Neuronal stem cell (in vitro differentiated cells): Measurements from ENCODE around the gene NTN4.
"Not testable (repeated sequence)": the region's sequence is repeated elsewhere in the genome, so short reads cannot be mapped to it uniquely, and the experiment has no call there.

Source experiments
- DNase-seq: peaks from one replicate; pipeline ENCODE4 v3.0.0-alpha.2; 2013; ENCODE audit warnings: low spot score
- H2AFZ ChIP-seq: one replicate; pipeline ENCODE4 v1.6.1; 2013; ENCODE audit warnings: mild to moderate bottlenecking, low read length, inconsistent platforms
- H2AK5ac ChIP-seq: 2 replicates; pipeline ENCODE4 v1.6.1; 2013; ENCODE audit warnings: low read depth, mild to moderate bottlenecking, inconsistent platforms, low read length, moderate library complexity, mixed read lengths
- H2BK120ac ChIP-seq: 2 replicates; pipeline ENCODE4 v1.6.1; 2013; ENCODE audit warnings: low read depth, mild to moderate bottlenecking, inconsistent platforms, low read length, moderate library complexity, mixed read lengths
- H2BK12ac ChIP-seq: one replicate; pipeline ENCODE4 v1.6.1; 2013; ENCODE audit warnings: low read length, inconsistent platforms
- H2BK15ac ChIP-seq: 2 replicates; pipeline ENCODE4 v1.6.1; 2013; ENCODE audit warnings: mild to moderate bottlenecking, low read length, inconsistent platforms, mixed read lengths
- H2BK5ac ChIP-seq: one replicate; pipeline ENCODE4 v1.6.1; 2013; ENCODE audit warnings: inconsistent platforms, mild to moderate bottlenecking, low read length, moderate library complexity
- H3K14ac ChIP-seq: one replicate; pipeline ENCODE4 v1.6.1; 2013; ENCODE audit warnings: low read length, inconsistent platforms
- H3K18ac ChIP-seq: 2 replicates; pipeline ENCODE4 v1.6.1; 2013; ENCODE audit warnings: low read length, inconsistent platforms
- H3K23ac ChIP-seq: 2 replicates; pipeline ENCODE4 v1.6.1; 2013; ENCODE audit warnings: low read depth, mild to moderate bottlenecking, mixed read lengths, low read length, inconsistent platforms; ENCODE audit not compliant: poor library complexity
- H3K27ac ChIP-seq: replicated peaks from 3 replicates; pipeline ENCODE4 v1.5.1; 2013; ENCODE audit warnings: low read length, inconsistent platforms
- H3K27me3 ChIP-seq, 3 experiments: 2 replicates each; pipeline ENCODE4 v1.6.1; 2013; ENCODE audit warnings: low read length in 3 of 3, mild to moderate bottlenecking in 2 of 3, inconsistent platforms in 1 of 3, low read depth in 1 of 3, mixed read lengths in 1 of 3, moderate library complexity in 1 of 3; ENCODE audit not compliant: control insufficient read depth in 3 of 3, insufficient read depth in 3 of 3
- H3K36me3 ChIP-seq, 2 donors: replicated peaks in 1 of 2; 2 replicates each; pipeline ENCODE4 v1.6.1; 2013; ENCODE audit warnings: low read length in 2 of 2; ENCODE audit not compliant: control insufficient read depth in 2 of 2, insufficient read depth in 2 of 2
- H3K4ac ChIP-seq: 2 replicates; pipeline ENCODE4 v1.6.1; 2013; ENCODE audit warnings: inconsistent platforms, mild to moderate bottlenecking, low read length, moderate library complexity
- H3K4me1 ChIP-seq, 2 donors: 1 replicate in 1 of 2; 2 replicates in 1 of 2; pipeline ENCODE4 v1.6.1; 2013; ENCODE audit warnings: low read length in 2 of 2, low read depth in 1 of 2; ENCODE audit not compliant: control insufficient read depth in 2 of 2, insufficient read depth in 1 of 2
- H3K4me2 ChIP-seq: one replicate; pipeline ENCODE4 v1.6.1; 2013; ENCODE audit warnings: mild to moderate bottlenecking, low read length, inconsistent platforms; ENCODE audit not compliant: insufficient read depth, poor library complexity, severe bottlenecking
- H3K4me3 ChIP-seq, 2 donors: 2 replicates each; pipeline ENCODE4 v1.5.1; 2013; ENCODE audit warnings: low read length in 2 of 2, mild to moderate bottlenecking in 2 of 2, inconsistent platforms in 1 of 2, moderate library complexity in 1 of 2
- H3K79me1 ChIP-seq: one replicate; pipeline ENCODE4 v1.6.1; 2013; ENCODE audit warnings: low read depth, mild to moderate bottlenecking, inconsistent platforms, low read length, moderate library complexity
- H3K9ac ChIP-seq: one replicate; pipeline ENCODE4 v1.6.1; 2013; ENCODE audit warnings: mild to moderate bottlenecking, low read depth, low read length, inconsistent platforms; ENCODE audit not compliant: poor library complexity
- H3K9me3 ChIP-seq, 2 donors: replicated peaks in 1 of 2; 2 replicates each; pipeline versions ENCODE3 to v1.6.1; 2013; ENCODE audit warnings: low read length in 2 of 2, mild to moderate bottlenecking in 2 of 2, inconsistent platforms in 1 of 2, low read depth in 1 of 2, mixed read lengths in 1 of 2, moderate library complexity in 1 of 2; ENCODE audit not compliant: control insufficient read depth in 2 of 2, insufficient read depth in 1 of 2
- H4K8ac ChIP-seq: one replicate; pipeline ENCODE4 v1.6.1; 2013; ENCODE audit warnings: low read depth, mild to moderate bottlenecking, inconsistent platforms, low read length, moderate library complexity
- H4K91ac ChIP-seq: one replicate; pipeline ENCODE4 v1.6.1; 2013; ENCODE audit warnings: low read length, low read depth, mild to moderate bottlenecking, inconsistent platforms; ENCODE audit not compliant: poor library complexity
- WGBS, 2 donors: extraction: QIAGEN DNeasy Blood & Tissue Kit; methylation state at CpG; one replicate each; pipeline ENCODE4 v1.1.7; 2013; ENCODE audit warnings: missing lambda C conversion rate in 2 of 2, mixed read lengths in 1 of 2; ENCODE audit not compliant: insufficient read length in 2 of 2, insufficient replicate concordance in 1 of 2; ENCODE audit errors: extremely low coverage in 2 of 2; 5-methylcytosine and 5-hydroxymethylcytosine counted together

The NTN4 gene

GRCh38 chr12:95775466-95775865 is 15.1 kb downstream of the NTN4 start:
- H3K18ac ChIP-seq, H3K4ac ChIP-seq, H3K23ac ChIP-seq, H3K4me1 ChIP-seq, H3K27me3 ChIP-seq, H2BK120ac ChIP-seq, H2AK5ac ChIP-seq, H2BK12ac ChIP-seq, H2BK5ac ChIP-seq, H2BK15ac ChIP-seq, H3K27ac ChIP-seq, H2AFZ ChIP-seq, H3K4me3 ChIP-seq, H3K14ac ChIP-seq, H4K91ac ChIP-seq, DNase-seq, H3K79me1 ChIP-seq, H3K9ac ChIP-seq, H4K8ac ChIP-seq, H3K9me3 ChIP-seq, H3K36me3 ChIP-seq, H3K4me2 ChIP-seq: not testable (repeated sequence)
- WGBS, 2 donors: no CpG with 5 or more reads among the region's 10 CpGs

- no peak for DNase-seq
- no peak overlapping the region for H4K91ac ChIP-seq
- no peak overlapping the region for H3K27ac ChIP-seq
- H3K18ac ChIP-seq: no peak overlapping the region
- no peak overlapping the region for H3K9ac ChIP-seq
- no peak overlapping the region for H4K8ac ChIP-seq
- H2BK5ac ChIP-seq: no peak overlapping the region
- H3K79me1 ChIP-seq: no peaks in the 10 kb centered on the region
- no peaks in the 10 kb centered on the region for H3K27me3 ChIP-seq
- H3K23ac ChIP-seq: no peak overlapping the region
- no peaks in the 10 kb centered on the region for H3K36me3 ChIP-seq
- no peak overlapping the region for H3K14ac ChIP-seq
- no peak overlapping the region for H3K4me3 ChIP-seq
- peaks cover 0 to 2% of the 10 kb centered on the region in 2 donors for H3K9me3 ChIP-seq
- no peak overlapping the region for H2BK120ac ChIP-seq
- no peak overlapping the region for H2BK12ac ChIP-seq
- no peaks in the 10 kb centered on the region for H3K4me1 ChIP-seq
- H2AK5ac ChIP-seq: no peak overlapping the region
- WGBS, 2 donors: no CpG with 5 or more reads among the region's 4 CpGs
- no peak overlapping the region for H2AFZ ChIP-seq
- no peak overlapping the region for H2BK15ac ChIP-seq
- H3K4me2 ChIP-seq: no peak overlapping the region
- no peak overlapping the region for H3K4ac ChIP-seq
Measured at GRCh38 chr12:95774311-95775045, 16.1 kb downstream of the NTN4 start.

- H3K27me3 ChIP-seq: peaks cover 0 to 3% (median 0%) of the 10 kb centered on the region in 3 experiments
- H4K8ac ChIP-seq: no peak overlapping the region
- no peaks in the 10 kb centered on the region for H3K79me1 ChIP-seq
- H3K36me3 ChIP-seq: no peaks in the 10 kb centered on the region
- H3K9ac ChIP-seq: no peak overlapping the region
- H2AK5ac ChIP-seq: no peak overlapping the region
- no peak overlapping the region for H3K27ac ChIP-seq
- H3K4ac ChIP-seq: no peak overlapping the region
- no peak overlapping the region for H3K4me3 ChIP-seq
- H4K91ac ChIP-seq: no peak overlapping the region
- no CpG with 5 or more reads among the region's 6 CpGs for WGBS, 2 donors
- H2BK15ac ChIP-seq: no peak overlapping the region
- no peak overlapping the region for H3K23ac ChIP-seq
- H2BK12ac ChIP-seq: no peak overlapping the region
- H3K14ac ChIP-seq: no peak overlapping the region
- no peak overlapping the region for H3K4me2 ChIP-seq
- peaks cover 0 to 4% of the 10 kb centered on the region in 2 donors for H3K4me1 ChIP-seq
- peaks cover 0 to 2% of the 10 kb centered on the region in 2 donors for H3K9me3 ChIP-seq
- H3K18ac ChIP-seq: no peak overlapping the region
- no peak for DNase-seq
- no peak overlapping the region for H2AFZ ChIP-seq
- H2BK5ac ChIP-seq: no peak overlapping the region
- no peak overlapping the region for H2BK120ac ChIP-seq
Measured at GRCh38 chr12:95773320-95773719, 17.2 kb downstream of the NTN4 start.

GRCh38 chr12:95767703-95768102 is 22.9 kb downstream of the NTN4 start:
- H3K23ac ChIP-seq: no peak overlapping the region
- H3K9ac ChIP-seq: no peak overlapping the region
- no peak overlapping the region for H2BK120ac ChIP-seq
- H3K4me3 ChIP-seq: no peak overlapping the region
- no peak for DNase-seq
- WGBS, 2 donors: no CpG with 5 or more reads among the region's 6 CpGs
- H3K14ac ChIP-seq: no peak overlapping the region
- no peak overlapping the region for H2BK5ac ChIP-seq
- H4K91ac ChIP-seq: no peak overlapping the region
- no peak overlapping the region for H3K4ac ChIP-seq
- no peak overlapping the region for H3K4me2 ChIP-seq
- no peak overlapping the region for H2BK15ac ChIP-seq
- no peak overlapping the region for H2AFZ ChIP-seq
- H3K79me1 ChIP-seq: no peaks in the 10 kb centered on the region
- H3K18ac ChIP-seq: no peak overlapping the region
- H3K27ac ChIP-seq: no peak overlapping the region
- no peaks in the 10 kb centered on the region for H3K36me3 ChIP-seq
- peaks cover 0 to 11% (median 0%) of the 10 kb centered on the region in 3 experiments for H3K27me3 ChIP-seq
- no peak overlapping the region for H2BK12ac ChIP-seq
- no peaks in the 10 kb centered on the region for H3K9me3 ChIP-seq
- H4K8ac ChIP-seq: no peak overlapping the region
- H3K4me1 ChIP-seq: peaks cover 0 to 5% of the 10 kb centered on the region in 2 donors
- H2AK5ac ChIP-seq: no peak overlapping the region
